CD8-positive, alpha-beta memory T cell (primary cell): ENCODE results near the gene ARF1. TPM values are rescaled to one million over a fixed set of nuclear protein-coding genes. Genes with fewer than 3 reads are reported as not detected.

Experiments
- CTCF ChIA-PET: fragments of 350-600 bp; sonication (Branson Sonifier 250); formaldehyde crosslinking; loops from one replicate; lab custom pipeline; 2021; ENCODE audit warnings: antibody characterized with exemption; lab: Charles Lee
- POLR2A ChIA-PET: fragments of 350-600 bp; sonication (Branson Sonifier 250); formaldehyde crosslinking; loops from one replicate; lab custom pipeline; 2021; ENCODE audit warnings: antibody characterized with exemption; lab: Charles Lee
- DNase-seq, 5 donors: peaks; one replicate each; pipeline versions ENCODE4 v3.0.0 to v3.0.0-alpha.2; 2020 to 2022; ENCODE audit warnings: mixed read lengths in 1 of 5
- H3K27ac ChIP-seq: one replicate; pipeline ENCODE4 v1.7.0; 2013; ENCODE audit warnings: low read depth, mild to moderate bottlenecking, low read length, moderate library complexity
- H3K27me3 ChIP-seq: 2 replicates; pipeline ENCODE4 v1.7.0; 2013; ENCODE audit warnings: low read length, mild to moderate bottlenecking; ENCODE audit not compliant: insufficient read depth, poor library complexity, severe bottlenecking
- H3K36me3 ChIP-seq: 2 replicates; pipeline ENCODE4 v1.7.0; 2013; ENCODE audit warnings: mild to moderate bottlenecking, low read length, moderate library complexity; ENCODE audit not compliant: insufficient read depth
- H3K4me1 ChIP-seq: 2 replicates; pipeline ENCODE4 v1.7.0; 2013; ENCODE audit warnings: mild to moderate bottlenecking, low read length, moderate library complexity; ENCODE audit not compliant: insufficient read depth
- H3K4me3 ChIP-seq: 2 replicates; pipeline ENCODE4 v1.7.0; 2013; ENCODE audit warnings: mild to moderate bottlenecking, low read length
- H3K9me3 ChIP-seq: 2 replicates; pipeline ENCODE4 v1.7.0; 2013; ENCODE audit warnings: mild to moderate bottlenecking, low read length
- H3K27ac Mint-ChIP-seq, 8 donors: one replicate each; pipeline ENCODE4 v1.8.0; 2020 to 2021; ENCODE audit warnings: mixed read lengths in 8 of 8, mild to moderate bottlenecking in 6 of 8, inconsistent platforms in 3 of 8, moderate library complexity in 3 of 8
- H3K27me3 Mint-ChIP-seq, 2 donors: one replicate each; pipeline ENCODE4 v1.8.0; 2020 to 2021; ENCODE audit warnings: mixed read lengths in 2 of 2, mild to moderate bottlenecking in 1 of 2, moderate library complexity in 1 of 2
- H3K36me3 Mint-ChIP-seq, 3 donors: one replicate each; pipeline ENCODE4 v1.8.0; 2020 to 2021; ENCODE audit warnings: mixed read lengths in 3 of 3, inconsistent platforms in 1 of 3, mild to moderate bottlenecking in 1 of 3
- H3K4me1 Mint-ChIP-seq, 3 donors: one replicate each; pipeline ENCODE4 v1.8.0; 2020 to 2021; ENCODE audit warnings: mixed read lengths in 3 of 3, inconsistent platforms in 1 of 3, mild to moderate bottlenecking in 1 of 3
- H3K4me3 Mint-ChIP-seq, 7 donors: one replicate each; pipeline ENCODE4 v1.8.0; 2020 to 2021; ENCODE audit warnings: mixed read lengths in 7 of 7, mild to moderate bottlenecking in 6 of 7, moderate library complexity in 4 of 7, inconsistent platforms in 2 of 7
- H3K9me3 Mint-ChIP-seq, 5 donors: one replicate each; pipeline ENCODE4 v1.8.0; 2020 to 2022; ENCODE audit warnings: mixed read lengths in 5 of 5, mild to moderate bottlenecking in 3 of 5, moderate library complexity in 2 of 5, inconsistent platforms in 1 of 5
- polyA plus RNA-seq: library from polyadenylated mRNA; unstranded; fragments of 300-500 nt; fragmentation: Illumina TruSeq; gene quantifications from one replicate; pipeline ENCODE4 v1.2.3, GENCODE V29; 2021
- total RNA-seq, 2 experiments: library from RNA; stranded (reverse); gene quantifications; one replicate each; pipeline ENCODE4 v1.2.3, GENCODE V29; 2021

The ARF1 gene
- total and polyA plus RNA-seq, 3 experiments from 2014 or later, result 379 to 569 (median 379) TPM

GRCh38 chr1:228039006-228039903 is 43.3 kb upstream of the ARF1 start:
- CTCF ChIA-PET, result no interaction called here

DNA sequence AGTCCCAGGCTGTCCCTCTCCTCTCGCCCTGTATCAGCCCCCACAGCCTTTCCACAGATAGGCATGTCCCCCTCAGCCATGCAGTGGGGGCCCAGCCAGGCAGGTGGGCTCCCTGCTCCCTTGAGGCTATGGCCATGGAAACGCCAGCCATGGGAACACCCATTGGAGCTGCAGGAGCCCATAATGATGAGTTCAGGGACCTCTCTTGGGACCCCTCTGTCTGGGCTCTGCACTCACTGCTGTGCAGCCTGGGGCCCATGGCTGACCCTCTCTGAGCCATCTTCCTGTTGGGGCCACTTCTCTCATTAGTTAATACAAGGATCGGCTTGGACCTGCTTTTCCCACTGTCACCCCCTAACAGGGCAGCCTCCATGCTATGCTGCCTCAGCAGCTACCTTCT is 42.5 kb upstream of the ARF1 start:
- H3K4me3 Mint-ChIP-seq, result no peak overlapping the region
- Histone ChIP-seq H3K9me3 (no peaks in the 10 kb centered on the region), H3K27me3 (peaks cover 33% of the 10 kb centered on the region)

More at GRCh38 chr1:228039006-228039903, 43.3 kb upstream of the ARF1 start:
- no peaks in the 10 kb centered on the region for H3K9me3 Mint-ChIP-seq
- no peak for DNase-seq
- H3K27me3 ChIP-seq, result peaks cover 33% of the 10 kb centered on the region
- no peaks in the 10 kb centered on the region for H3K9me3 ChIP-seq
- no peak overlapping the region for H3K4me3 ChIP-seq
- no peak overlapping the region for H3K4me3 Mint-ChIP-seq
- peaks cover 7% of the 10 kb centered on the region for H3K4me1 ChIP-seq
- peaks cover 0 to 3% (median 0%) of the 10 kb centered on the region in 3 donors for H3K4me1 Mint-ChIP-seq
- peaks cover 18 to 43% of the 10 kb centered on the region in 2 donors for H3K27me3 Mint-ChIP-seq
- H3K36me3 Mint-ChIP-seq, result no peaks in the 10 kb centered on the region
- no peak overlapping the region for H3K27ac ChIP-seq
- H3K27ac Mint-ChIP-seq, result no peak overlapping the region
- no peaks in the 10 kb centered on the region for H3K36me3 ChIP-seq
- POLR2A ChIA-PET, result interaction anchor here (0.5 kb wide), 1 partner anchor 61 kb away, joined by 3 read pairs; no protein-coding TSS in a partner anchor

GRCh38 chr1:228041316-228041715 is 41.2 kb upstream of the ARF1 start:
- DNase-seq, result no peak
- Mint-ChIP-seq H3K27me3 (peaks cover 16 to 31% of the 10 kb centered on the region in 2 donors), H3K4me1 (peaks cover 0 to 3% (median 0%) of the 10 kb centered on the region in 3 donors), H3K36me3 (no peaks in the 10 kb centered on the region), H3K4me3 (no peak overlapping the region), H3K9me3 (no peaks in the 10 kb centered on the region), H3K27ac (no peak overlapping the region)
- Histone ChIP-seq H3K36me3 (no peaks in the 10 kb centered on the region), H3K27ac (no peak overlapping the region), H3K4me3 (no peak overlapping the region), H3K4me1 (peaks cover 7% of the 10 kb centered on the region), H3K27me3 (peaks cover 27% of the 10 kb centered on the region), H3K9me3 (no peaks in the 10 kb centered on the region)
- ChIA-PET POLR2A (no interaction called here), CTCF (no interaction called here)

More for the DNA sequence above, 42.5 kb upstream of the ARF1 start:
- Mint-ChIP-seq H3K27ac (no peak overlapping the region), H3K27me3 (peaks cover 19 to 41% of the 10 kb centered on the region in 2 donors), H3K36me3 (no peaks in the 10 kb centered on the region), H3K9me3 (no peaks in the 10 kb centered on the region), H3K4me1 (peaks cover 0 to 3% (median 0%) of the 10 kb centered on the region in 3 donors)
- peaks cover 7% of the 10 kb centered on the region for H3K4me1 ChIP-seq
- H3K4me3 ChIP-seq, result no peak overlapping the region
- no peak for DNase-seq
- H3K36me3 ChIP-seq, result no peaks in the 10 kb centered on the region
- H3K27ac ChIP-seq, result no peak overlapping the region
- CTCF ChIA-PET, result no interaction called here
- POLR2A ChIA-PET, result no interaction called here

DNA sequence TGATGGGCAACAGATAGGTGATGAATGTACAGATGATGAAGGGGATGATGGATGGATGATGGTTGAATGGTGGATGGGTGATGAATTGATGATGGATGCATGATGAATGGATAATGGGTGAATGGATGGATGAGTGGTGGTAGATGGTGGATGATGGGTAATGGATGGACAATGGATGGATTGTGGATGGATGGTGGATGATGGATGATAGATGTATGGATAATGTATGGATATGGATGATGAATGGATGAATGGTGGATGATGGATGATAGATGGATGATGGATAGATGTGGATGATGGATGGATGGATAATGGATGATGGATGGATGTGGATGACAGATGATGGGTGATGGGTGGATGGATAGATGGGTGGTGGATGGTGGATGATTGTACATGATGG is 40.0 kb upstream of the ARF1 start:
- H3K36me3 Mint-ChIP-seq, result no peaks in the 10 kb centered on the region
- H3K4me1 Mint-ChIP-seq, result peaks cover 0 to 2% (median 0%) of the 10 kb centered on the region in 3 donors
- H3K4me3 ChIP-seq, result no peak overlapping the region
- no peak overlapping the region for H3K27ac ChIP-seq
- DNase-seq, result no peak
- H3K9me3 Mint-ChIP-seq, result no peaks in the 10 kb centered on the region
- ChIA-PET POLR2A (no interaction called here), CTCF (no interaction called here)
- H3K4me1 ChIP-seq, result peaks cover 4% of the 10 kb centered on the region
- no peak overlapping the region for H3K27ac Mint-ChIP-seq
- H3K4me3 Mint-ChIP-seq, result no peak overlapping the region
- H3K36me3 ChIP-seq, result no peaks in the 10 kb centered on the region
- peaks cover 9 to 20% of the 10 kb centered on the region in 2 donors for H3K27me3 Mint-ChIP-seq
- peaks cover 16% of the 10 kb centered on the region for H3K27me3 ChIP-seq
- H3K9me3 ChIP-seq, result no peaks in the 10 kb centered on the region

DNA sequence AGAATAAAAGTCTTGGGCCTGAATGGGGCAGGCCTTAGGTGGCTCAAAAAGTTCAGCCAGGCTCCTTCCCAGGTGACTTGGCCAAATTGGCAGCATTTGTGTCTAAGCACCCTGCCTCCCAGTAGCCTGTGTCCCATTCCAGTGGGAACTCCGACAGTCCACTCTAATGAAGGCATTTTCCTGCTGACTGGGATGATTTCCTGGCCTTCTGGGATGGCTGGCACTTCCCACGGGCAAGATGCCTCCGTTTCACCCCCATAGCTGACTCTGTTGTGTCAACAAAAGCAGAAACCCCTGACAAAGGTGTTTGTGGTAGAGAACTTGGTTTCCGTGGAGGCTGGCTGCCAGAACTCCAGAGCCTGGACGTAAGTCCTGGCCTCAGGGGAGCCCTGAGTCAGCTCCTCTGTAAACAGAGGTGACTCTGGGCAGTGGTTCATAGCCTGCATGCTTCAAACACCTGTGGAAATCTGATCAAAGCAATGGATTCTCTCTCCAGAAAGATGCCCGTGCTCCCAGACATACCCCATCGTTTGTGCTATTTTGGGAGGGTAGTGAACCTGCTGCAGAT is 39.1 kb upstream of the ARF1 start:
- Mint-ChIP-seq H3K27ac (no peak overlapping the region), H3K4me3 (no peak overlapping the region), H3K9me3 (no peaks in the 10 kb centered on the region), H3K36me3 (no peaks in the 10 kb centered on the region), H3K27me3 (peaks cover 6 to 18% of the 10 kb centered on the region in 2 donors), H3K4me1 (no peaks in the 10 kb centered on the region)
- POLR2A ChIA-PET, result no interaction called here
- DNase-seq, result no peak
- no peaks in the 10 kb centered on the region for H3K4me1 ChIP-seq
- H3K27me3 ChIP-seq, result peaks cover 9% of the 10 kb centered on the region
- H3K9me3 ChIP-seq, result no peaks in the 10 kb centered on the region
- no peak overlapping the region for H3K27ac ChIP-seq
- CTCF ChIA-PET, result no interaction called here
- no peaks in the 10 kb centered on the region for H3K36me3 ChIP-seq
- H3K4me3 ChIP-seq, result no peak overlapping the region

DNA sequence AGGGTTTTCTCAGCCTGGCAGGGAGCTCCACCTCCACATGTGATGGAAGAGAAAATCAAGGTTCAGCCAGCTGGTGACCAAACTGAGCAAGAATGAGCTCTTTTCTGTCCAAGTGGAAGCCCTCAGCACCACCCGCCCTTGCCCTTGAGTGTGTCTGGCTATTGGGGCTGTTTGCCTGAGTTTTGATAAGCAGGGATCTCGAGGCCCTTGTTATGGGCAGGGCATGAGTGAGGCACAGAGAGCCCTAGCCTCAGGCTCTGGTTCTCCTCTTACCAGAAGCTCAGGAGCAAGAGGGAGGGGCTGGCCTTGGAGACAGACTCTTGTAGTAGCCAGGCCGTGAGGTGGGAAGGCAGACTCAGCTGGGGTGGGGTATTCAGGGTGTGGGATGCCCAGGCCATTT is 37.5 kb upstream of the ARF1 start:
- Mint-ChIP-seq H3K4me3 (no peak overlapping the region), H3K36me3 (no peaks in the 10 kb centered on the region), H3K4me1 (no peaks in the 10 kb centered on the region), H3K9me3 (no peaks in the 10 kb centered on the region), H3K27ac (no peak overlapping the region), H3K27me3 (peaks cover 6 to 17% of the 10 kb centered on the region in 2 donors)
- POLR2A ChIA-PET, result no interaction called here
- Histone ChIP-seq H3K27me3 (peaks cover 3% of the 10 kb centered on the region), H3K4me3 (no peak overlapping the region), H3K36me3 (no peaks in the 10 kb centered on the region), H3K9me3 (no peaks in the 10 kb centered on the region), H3K27ac (no peak overlapping the region), H3K4me1 (no peaks in the 10 kb centered on the region)
- CTCF ChIA-PET, result no interaction called here
- DNase-seq, result no peak

GRCh38 chr1:228045405-228045804 is 37.1 kb upstream of the ARF1 start:
- Mint-ChIP-seq H3K4me3 (no peak overlapping the region), H3K27me3 (peaks cover 10 to 16% of the 10 kb centered on the region in 2 donors), H3K27ac (no peak overlapping the region), H3K36me3 (peaks cover 0 to under 1% (median 0%) of the 10 kb centered on the region in 3 donors), H3K4me1 (no peaks in the 10 kb centered on the region), H3K9me3 (no peaks in the 10 kb centered on the region)
- no peak overlapping the region for H3K27ac ChIP-seq
- H3K36me3 ChIP-seq, result no peaks in the 10 kb centered on the region
- H3K9me3 ChIP-seq, result no peaks in the 10 kb centered on the region
- H3K4me3 ChIP-seq, result no peak overlapping the region
- DNase-seq, result no peak
- CTCF ChIA-PET, result no interaction called here
- H3K27me3 ChIP-seq, result peaks cover 7% of the 10 kb centered on the region
- POLR2A ChIA-PET, result no interaction called here
- no peaks in the 10 kb centered on the region for H3K4me1 ChIP-seq

DNA sequence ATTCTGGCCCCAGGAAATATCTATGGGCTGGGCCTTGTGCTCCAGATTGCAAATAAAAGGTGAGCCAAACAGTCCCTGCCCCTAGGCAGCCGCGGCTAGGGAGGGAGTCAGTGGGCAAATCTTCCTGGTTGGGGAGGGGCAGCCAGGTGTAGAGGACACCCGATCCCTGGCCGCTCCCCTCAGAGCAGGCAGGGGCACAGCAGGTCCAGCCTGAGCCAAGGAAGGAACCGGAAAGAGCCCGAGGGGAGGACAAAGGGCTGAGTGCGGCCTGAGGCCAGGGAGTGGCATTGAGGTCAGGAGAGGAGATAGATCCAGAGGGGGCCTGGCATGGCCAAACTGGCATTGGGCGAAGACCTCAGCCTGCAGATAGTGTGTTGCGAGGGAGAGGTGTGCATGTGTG is 36.6 kb upstream of the ARF1 start:
- no peaks in the 10 kb centered on the region for H3K4me1 ChIP-seq
- no peaks in the 10 kb centered on the region for H3K9me3 ChIP-seq
- no peak for DNase-seq
- H3K27me3 ChIP-seq, result peaks cover 7% of the 10 kb centered on the region
- ChIA-PET CTCF (no interaction called here), POLR2A (no interaction called here)
- H3K27ac Mint-ChIP-seq, result no peak overlapping the region
- peaks cover 0 to 2% (median 0%) of the 10 kb centered on the region in 3 donors for H3K36me3 Mint-ChIP-seq
- no peak overlapping the region for H3K4me3 Mint-ChIP-seq
- peaks cover 10 to 17% of the 10 kb centered on the region in 2 donors for H3K27me3 Mint-ChIP-seq
- H3K27ac ChIP-seq, result no peak overlapping the region
- H3K9me3 Mint-ChIP-seq, result no peaks in the 10 kb centered on the region
- H3K36me3 ChIP-seq, result no peaks in the 10 kb centered on the region
- H3K4me1 Mint-ChIP-seq, result no peaks in the 10 kb centered on the region
- no peak overlapping the region for H3K4me3 ChIP-seq
